IPS DF 6.9 (cell line): ENCODE results near the gene RPL13.

Experiments
- DNase-seq: peaks from one replicate; pipeline ENCODE4 v3.0.0-alpha.2; 2013; ENCODE audit warnings: low read depth, low spot score
- H3K27ac ChIP-seq: one replicate; pipeline ENCODE4 v1.5.1; 2013; ENCODE audit warnings: low read length, control low read depth
- H3K27me3 ChIP-seq: 2 replicates; pipeline ENCODE4 v1.6.1; 2013; ENCODE audit warnings: mild to moderate bottlenecking, low read length; ENCODE audit not compliant: control insufficient read depth, insufficient read depth
- H3K36me3 ChIP-seq: 2 replicates; pipeline ENCODE4 v1.6.1; 2013; ENCODE audit warnings: low read length; ENCODE audit not compliant: control insufficient read depth, insufficient read depth
- H3K4me1 ChIP-seq: 2 replicates; pipeline ENCODE4 v1.6.1; 2013; ENCODE audit warnings: low read length; ENCODE audit not compliant: control insufficient read depth, insufficient read depth
- H3K4me3 ChIP-seq: 2 replicates; pipeline ENCODE4 v1.5.1; 2013; ENCODE audit warnings: mild to moderate bottlenecking, low read length
- H3K9me3 ChIP-seq: 2 replicates; pipeline ENCODE4 v1.6.1; 2013; ENCODE audit warnings: low read length, inconsistent platforms; ENCODE audit not compliant: control insufficient read depth, insufficient read depth
- WGBS: extraction: QIAGEN DNeasy Blood & Tissue Kit; methylation state at CpG from one replicate; pipeline ENCODE4 v1.1.7; 2013; ENCODE audit warnings: mixed read lengths, missing lambda C conversion rate; ENCODE audit not compliant: insufficient read length, insufficient coverage; 5-methylcytosine and 5-hydroxymethylcytosine counted together

RPL13 gene

GRCh38 chr16:89560378-89561141, at the start of gene RPL13:
RPL13 (plus strand) TSS chr16:89560682; CDS start chr16:89560960, 278 bp downstream.
- DNase-seq, result no peak
- Histone ChIP-seq H3K36me3 (peaks cover 45% of the 10 kb centered on the region), H3K9me3 (no peaks in the 10 kb centered on the region), H3K4me3 (peak within 1 kb of the TSS; percentile 69), H3K4me1 (peaks cover 4% of the 10 kb centered on the region), H3K27ac (no peak within 1 kb of the TSS), H3K27me3 (no peaks in the 10 kb centered on the region)
- WGBS, result no CpG with 5 or more reads among the region's 87 CpGs

DNA sequence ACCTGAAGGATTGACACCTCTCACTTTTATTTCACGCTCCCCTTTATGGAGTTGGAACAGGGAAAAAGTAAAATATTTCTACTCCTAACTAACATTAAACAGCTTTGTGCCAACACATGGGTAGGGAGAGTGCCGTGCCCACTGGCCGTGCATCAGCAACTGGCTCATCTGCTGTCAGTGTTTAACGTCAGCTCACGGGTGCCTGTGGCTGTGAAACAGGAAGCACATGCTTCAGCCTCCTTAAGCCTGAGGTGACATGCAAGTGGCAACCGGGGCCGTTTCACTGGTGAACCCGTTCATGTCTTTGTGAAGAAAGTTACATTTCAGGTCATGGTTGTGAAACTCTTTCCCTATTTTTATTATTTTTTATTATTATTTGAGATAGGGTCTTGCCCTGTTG, 49.1 kb upstream of the RPL13 start:
- no peak for DNase-seq
- no peaks in the 10 kb centered on the region; the same call in 1 of the 2 replicates for H3K27me3 ChIP-seq
- peaks cover 2% of the 10 kb centered on the region; the same call in 1 of the 2 replicates for H3K4me1 ChIP-seq
- no peak overlapping the region for H3K4me3 ChIP-seq
- no peak overlapping the region for H3K27ac ChIP-seq
- no peaks in the 10 kb centered on the region for H3K9me3 ChIP-seq
- H3K36me3 ChIP-seq, result peaks cover 11% of the 10 kb centered on the region
- WGBS, result no CpG with 5 or more reads among the region's 8 CpGs

- Histone ChIP-seq H3K9me3 (no peaks in the 10 kb centered on the region), H3K36me3 (peaks cover 15% of the 10 kb centered on the region), H3K4me1 (no peaks in the 10 kb centered on the region), H3K4me3 (no peak overlapping the region), H3K27ac (no peak overlapping the region), H3K27me3 (no peaks in the 10 kb centered on the region)
- WGBS, result no CpG with 5 or more reads among the region's 9 CpGs
- no peak for DNase-seq
Measured at GRCh38 chr16:89512453-89512852, 48.0 kb upstream of the RPL13 start.

GRCh38 chr16:89517128-89517527, 43.4 kb upstream of the RPL13 start:
- no CpG with 5 or more reads among the region's 9 CpGs for WGBS
- Histone ChIP-seq H3K27me3 (no peaks in the 10 kb centered on the region), H3K4me1 (no peaks in the 10 kb centered on the region), H3K9me3 (no peaks in the 10 kb centered on the region), H3K27ac (no peak overlapping the region), H3K4me3 (no peak overlapping the region), H3K36me3 (peaks cover 19% of the 10 kb centered on the region)
- no peak for DNase-seq

DNA sequence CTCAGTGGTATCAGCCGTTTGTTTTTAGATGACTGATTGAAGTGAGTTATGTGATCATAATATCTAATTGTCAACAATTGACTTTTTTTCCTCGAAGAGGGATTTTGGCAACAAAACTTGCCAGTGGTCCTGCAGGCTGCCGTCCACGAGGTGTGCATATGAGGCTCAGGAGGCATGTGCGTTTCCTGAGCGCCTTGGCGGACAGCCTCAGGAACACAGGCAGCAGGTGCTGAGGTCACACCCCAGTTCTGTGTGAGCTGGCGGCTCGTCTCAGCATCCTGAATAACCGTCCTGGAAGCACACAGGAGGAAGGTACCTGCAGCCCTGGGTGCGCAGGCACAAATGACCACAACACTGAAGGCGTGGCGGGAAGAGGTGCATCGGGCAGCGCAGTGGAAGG, 40.6 kb upstream of the RPL13 start:
- H3K36me3 ChIP-seq, result peaks cover 29% of the 10 kb centered on the region
- WGBS, result no CpG with 5 or more reads among the region's 15 CpGs
- H3K4me1 ChIP-seq, result no peaks in the 10 kb centered on the region
- H3K9me3 ChIP-seq, result no peaks in the 10 kb centered on the region
- no peak overlapping the region for H3K4me3 ChIP-seq
- H3K27ac ChIP-seq, result no peak overlapping the region
- no peaks in the 10 kb centered on the region for H3K27me3 ChIP-seq
- no peak for DNase-seq

DNA sequence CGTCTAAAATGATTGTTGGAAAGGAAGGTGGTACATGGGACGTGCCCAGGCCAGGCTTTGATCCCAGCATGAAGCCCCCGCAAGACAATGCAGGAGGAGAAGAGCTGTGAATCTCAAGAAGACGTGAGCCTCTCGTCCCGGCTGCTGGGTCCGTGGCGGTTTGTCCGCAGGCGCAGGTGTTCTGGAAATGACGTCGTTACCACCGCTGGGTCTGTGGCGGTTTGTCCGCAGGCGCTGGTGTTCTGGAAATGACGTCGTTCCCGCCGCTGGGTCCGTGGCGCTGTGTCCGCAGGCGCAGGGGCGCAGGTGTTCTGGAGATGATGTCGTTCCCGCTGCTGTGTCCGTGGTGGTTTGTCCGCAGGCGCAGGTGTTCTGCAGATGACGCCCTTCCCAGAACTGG, 38.2 kb upstream of the RPL13 start:
- 100% methylated on average over 1 of the region's 31 CpGs for WGBS
- H3K4me3 ChIP-seq, result no peak overlapping the region

GRCh38 chr16:89523680-89524344, 36.7 kb upstream of the RPL13 start:
- Histone ChIP-seq H3K4me1 (no peaks in the 10 kb centered on the region), H3K36me3 (peaks cover 25% of the 10 kb centered on the region), H3K9me3 (no peaks in the 10 kb centered on the region), H3K27ac (no peak overlapping the region), H3K27me3 (no peaks in the 10 kb centered on the region), H3K4me3 (no peak overlapping the region)
- DNase-seq, result no peak
- no CpG with 5 or more reads among the region's 32 CpGs for WGBS

More for the DNA sequence above, 38.2 kb upstream of the RPL13 start:
- Histone ChIP-seq H3K27me3 (no peaks in the 10 kb centered on the region), H3K27ac (no peak overlapping the region), H3K4me1 (no peaks in the 10 kb centered on the region), H3K9me3 (no peaks in the 10 kb centered on the region), H3K36me3 (peaks cover 33% of the 10 kb centered on the region)
- no peak for DNase-seq

DNA sequence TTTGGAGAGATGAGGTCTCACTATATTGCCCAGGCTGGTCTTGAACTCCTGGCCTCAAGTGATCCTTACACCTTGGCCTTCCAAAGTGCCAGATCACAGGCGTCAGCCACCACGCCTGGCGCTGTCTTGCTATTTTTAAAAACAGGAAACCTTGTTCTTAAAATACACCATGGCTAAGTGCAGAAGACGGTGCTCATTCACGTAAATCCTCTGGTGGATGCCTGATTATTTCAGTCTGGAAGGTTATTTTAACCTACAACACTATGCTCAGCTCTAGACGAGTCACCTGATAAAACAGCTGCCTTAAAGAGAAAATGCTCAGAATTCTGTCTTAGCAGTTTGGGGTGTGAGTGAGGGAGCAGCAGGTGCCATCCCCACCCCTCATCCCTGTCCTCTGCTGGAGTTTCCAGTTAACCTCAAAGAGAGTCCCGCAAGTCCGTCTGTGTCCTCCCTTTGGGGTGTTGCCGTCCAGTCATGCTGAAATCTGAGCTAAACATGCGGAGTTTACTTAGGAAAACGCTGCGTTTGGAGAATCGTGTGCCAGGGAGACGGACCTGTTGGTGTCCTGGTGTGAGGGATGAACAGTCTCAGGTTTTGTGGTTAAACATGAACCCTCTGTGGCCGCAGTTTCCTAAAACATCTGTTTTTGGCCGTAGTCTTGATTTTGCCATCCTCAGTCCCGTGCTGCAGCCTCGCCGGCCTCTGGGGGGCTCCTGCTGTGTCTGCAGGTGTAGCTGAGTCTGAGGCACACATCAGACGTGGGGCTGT, 35.2 kb upstream of the RPL13 start:
- Histone ChIP-seq H3K4me3 (no peak overlapping the region), H3K36me3 (peaks cover 29% of the 10 kb centered on the region), H3K27me3 (no peaks in the 10 kb centered on the region), H3K9me3 (no peaks in the 10 kb centered on the region), H3K27ac (no peak overlapping the region), H3K4me1 (no peaks in the 10 kb centered on the region)
- no CpG with 5 or more reads among the region's 20 CpGs for WGBS
- DNase-seq, result no peak

- WGBS, result no CpG with 5 or more reads among the region's 16 CpGs
- Histone ChIP-seq H3K4me1 (no peaks in the 10 kb centered on the region), H3K36me3 (peaks cover 41% of the 10 kb centered on the region)
Measured at GRCh38 chr16:89529097-89529496, 31.4 kb upstream of the RPL13 start.

More at GRCh38 chr16:89529097-89529496, 31.4 kb upstream of the RPL13 start:
- H3K27ac ChIP-seq, result no peak overlapping the region
- H3K9me3 ChIP-seq, result no peaks in the 10 kb centered on the region
- H3K4me3 ChIP-seq, result no peak overlapping the region
- H3K27me3 ChIP-seq, result no peaks in the 10 kb centered on the region
- DNase-seq, result no peak
